Vagina (tissue), 2 donors: ENCODE results near the gene PDE4C.

Source experiments
- CTCF ChIP-seq, 3 experiments: fragments of 450-650 bp in 2 of 3; fragments of 200-600 bp in 1 of 3; sonication (generic) in 1 of 3; IDR thresholded peaks; one replicate each; pipeline ENCODE4 v1.5.1; 2017 to 2019; ENCODE audit warnings: antibody characterized with exemption in 3 of 3, mild to moderate bottlenecking in 2 of 3, moderate library complexity in 2 of 3
- POLR2A ChIP-seq, 2 donors: fragments of 450-650 bp; IDR thresholded peaks; one replicate each; pipeline ENCODE4 v1.6.1; 2017; ENCODE audit warnings: antibody characterized with exemption in 2 of 2, mild to moderate bottlenecking in 2 of 2, moderate library complexity in 2 of 2

- TF ChIP-seq CTCF (IDR thresholded peaks at IDR 0.05), result no peak
- no peak for TF ChIP-seq POLR2A (IDR thresholded peaks at IDR 0.05)
Observed at GRCh38 chr19:18269070-18269723, 43.0 kb upstream of the PDE4C start.
